Activated CD4-positive, alpha-beta T cell treated with anti-CD3 and anti-CD28 coated beads, Interleukin-2, amount 10 ng/mL, durations not matched to agents 24 days and 14 days (primary cell): ENCODE measurements around the gene F8. TPM values are rescaled to one million over a fixed set of nuclear protein-coding genes. Genes with fewer than 3 reads are reported as not detected.

ENCODE experiments used
- DNase-seq: peaks from one replicate; pipeline ENCODE4 v3.0.0; 2022
- H3K27ac Mint-ChIP-seq: one replicate; pipeline ENCODE4 v1.8.0; 2022; ENCODE audit warnings: mild to moderate bottlenecking, mixed read lengths
- H3K27me3 Mint-ChIP-seq: one replicate; pipeline ENCODE4 v1.8.0; 2022; ENCODE audit warnings: mixed read lengths
- H3K36me3 Mint-ChIP-seq: one replicate; pipeline ENCODE4 v1.8.0; 2022; ENCODE audit warnings: low read depth, mild to moderate bottlenecking, mixed read lengths
- H3K4me1 Mint-ChIP-seq: one replicate; pipeline ENCODE4 v1.8.0; 2021; ENCODE audit warnings: mixed read lengths
- H3K4me3 Mint-ChIP-seq: one replicate; pipeline ENCODE4 v1.8.0; 2022; ENCODE audit warnings: mild to moderate bottlenecking, moderate library complexity, mixed read lengths
- H3K9me3 Mint-ChIP-seq: one replicate; pipeline ENCODE4 v1.8.0; 2021; ENCODE audit warnings: mixed read lengths
- intact Hi-C: fragments of 100-400 bp; cut with micrococcal nuclease; formaldehyde crosslinking; loops from one replicate; pipeline ENCODE4 v1.15.1; 2023
- total RNA-seq: library from RNA; stranded (reverse); gene quantifications from 2 replicates; pipeline ENCODE4 v1.2.3, GENCODE V29; 2022

Gene F8
- total RNA-seq, 1 donor from 2014 or later: 3.7 TPM

DNA sequence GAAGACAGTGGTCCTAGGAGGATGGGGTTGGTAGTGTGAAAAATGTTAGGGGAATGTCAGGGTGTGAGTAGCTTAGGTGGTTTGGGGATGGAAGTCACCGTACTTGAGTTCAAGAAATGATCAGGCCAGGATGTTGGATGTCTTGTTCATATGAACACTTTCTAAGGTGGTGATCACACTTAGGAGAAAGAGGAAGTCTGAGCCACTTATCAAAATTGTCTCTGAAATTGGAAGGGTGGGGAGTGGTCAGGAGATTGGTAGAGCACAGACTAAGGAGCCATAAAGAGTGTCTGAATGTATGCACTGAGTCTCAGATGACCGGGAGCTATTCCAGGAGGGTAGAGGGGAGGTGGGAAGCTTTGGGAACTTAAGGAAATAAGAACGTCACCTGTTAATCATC lies 31.1 kb upstream of the F8 start:
- no peak for DNase-seq
- Mint-ChIP-seq H3K36me3 (peaks cover 29% of the 10 kb centered on the region), H3K4me1 (peaks cover 27% of the 10 kb centered on the region), H3K27ac (no peak overlapping the region), H3K27me3 (no peaks in the 10 kb centered on the region), H3K4me3 (no peak overlapping the region), H3K9me3 (no peaks in the 10 kb centered on the region)
- intact Hi-C loops: no loop called here

GRCh38 chrX:155052738-155053498 lies 30.4 kb upstream of the F8 start:
- no peak for DNase-seq
- peaks cover 27% of the 10 kb centered on the region for H3K4me1 Mint-ChIP-seq
- intact Hi-C loops: no loop called here
- no peaks in the 10 kb centered on the region for H3K9me3 Mint-ChIP-seq
- peaks cover 29% of the 10 kb centered on the region for H3K36me3 Mint-ChIP-seq
- no peak overlapping the region for H3K27ac Mint-ChIP-seq
- H3K27me3 Mint-ChIP-seq: no peaks in the 10 kb centered on the region
- no peak overlapping the region for H3K4me3 Mint-ChIP-seq

GRCh38 chrX:155048977-155049619 lies 26.6 kb upstream of the F8 start:
- Mint-ChIP-seq H3K9me3 (no peaks in the 10 kb centered on the region), H3K27me3 (no peaks in the 10 kb centered on the region), H3K4me3 (no peak overlapping the region), H3K4me1 (peaks cover 16% of the 10 kb centered on the region), H3K27ac (no peak overlapping the region), H3K36me3 (peaks cover 40% of the 10 kb centered on the region)
- intact Hi-C loops: no loop called here
- DNase-seq: peak; percentile 80

GRCh38 chrX:155046811-155047528 lies 24.4 kb upstream of the F8 start:
- DNase-seq: no peak

DNA sequence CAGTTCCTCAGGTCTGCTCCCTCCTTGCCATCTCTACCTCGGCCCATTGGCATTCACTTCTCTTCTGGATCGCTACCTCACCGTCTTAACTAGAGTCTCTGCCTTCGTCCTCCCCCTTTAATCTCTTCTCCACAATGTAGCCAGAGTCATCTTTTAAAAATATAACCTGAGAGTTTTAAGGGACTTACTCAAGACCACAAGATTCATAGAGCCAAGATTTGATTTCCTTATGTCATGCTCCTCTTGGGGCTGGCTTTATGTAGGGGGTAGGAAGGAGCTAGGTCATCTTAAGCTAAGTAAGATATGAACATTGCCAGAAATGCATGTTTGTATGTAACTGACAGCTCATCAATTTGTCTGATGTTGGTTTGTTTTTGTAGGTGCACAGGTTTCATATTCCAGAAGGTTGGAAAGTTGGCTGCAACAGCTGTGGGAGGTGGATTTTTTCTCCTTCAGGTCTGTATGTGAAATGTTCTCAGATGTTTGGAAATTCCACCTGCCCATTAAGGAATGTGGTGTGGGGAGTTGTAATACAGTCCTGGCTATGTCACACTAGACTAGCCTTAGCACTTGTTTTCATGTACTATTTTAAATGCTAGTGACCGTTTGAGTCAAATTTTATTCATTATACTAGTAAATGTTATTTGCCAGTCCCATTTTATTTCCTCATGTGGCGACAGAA lies 23.7 kb upstream of the F8 start:
- Mint-ChIP-seq H3K27me3 (no peaks in the 10 kb centered on the region), H3K4me1 (peaks cover 8% of the 10 kb centered on the region), H3K36me3 (peaks cover 20% of the 10 kb centered on the region), H3K4me3 (no peak overlapping the region), H3K9me3 (no peaks in the 10 kb centered on the region), H3K27ac (no peak overlapping the region)
- DNase-seq: no peak
- intact Hi-C loops: no loop called here

More at GRCh38 chrX:155046811-155047528, 24.4 kb upstream of the F8 start:
- intact Hi-C loops: no loop called here
- no peaks in the 10 kb centered on the region for H3K27me3 Mint-ChIP-seq
- H3K9me3 Mint-ChIP-seq: no peaks in the 10 kb centered on the region
- no peak overlapping the region for H3K4me3 Mint-ChIP-seq
- H3K4me1 Mint-ChIP-seq: peaks cover 10% of the 10 kb centered on the region
- no peak overlapping the region for H3K27ac Mint-ChIP-seq
- H3K36me3 Mint-ChIP-seq: peaks cover 27% of the 10 kb centered on the region

DNA sequence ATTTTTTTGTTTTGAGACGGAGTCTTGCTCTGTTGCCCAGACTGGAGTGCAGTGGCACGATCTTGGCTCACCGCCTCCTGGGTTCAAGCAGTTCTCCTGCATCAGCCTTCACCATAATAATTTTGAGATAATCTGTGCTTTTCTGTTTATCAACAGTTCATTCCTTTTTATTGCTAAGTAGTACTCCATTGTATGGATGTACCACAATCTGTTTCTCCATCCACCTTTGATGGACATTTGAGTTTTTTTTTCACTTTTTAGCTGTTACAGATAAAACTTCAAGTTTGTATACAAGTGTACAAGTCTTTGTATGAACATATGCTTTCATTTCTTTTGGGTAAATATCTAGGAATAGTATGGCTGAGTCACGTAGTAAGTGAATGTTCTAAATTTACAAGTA lies 13.2 kb upstream of the F8 start:
- intact Hi-C loops: no loop called here
- Mint-ChIP-seq H3K4me3 (no peak overlapping the region), H3K27ac (no peak overlapping the region), H3K9me3 (no peaks in the 10 kb centered on the region), H3K27me3 (no peaks in the 10 kb centered on the region), H3K4me1 (peaks cover 2% of the 10 kb centered on the region), H3K36me3 (peaks cover 35% of the 10 kb centered on the region)
- no peak for DNase-seq

GRCh38 chrX:155031657-155032056 lies 9.1 kb upstream of the F8 start:
- no peaks in the 10 kb centered on the region for H3K9me3 Mint-ChIP-seq
- no peaks in the 10 kb centered on the region for H3K27me3 Mint-ChIP-seq
- H3K36me3 Mint-ChIP-seq: peaks cover 19% of the 10 kb centered on the region
- H3K27ac Mint-ChIP-seq: no peak overlapping the region
- DNase-seq: no peak
- no peak overlapping the region for H3K4me3 Mint-ChIP-seq
- peaks cover 11% of the 10 kb centered on the region for H3K4me1 Mint-ChIP-seq
- intact Hi-C loops: no loop called here

GRCh38 chrX:155028877-155029291 lies 6.4 kb upstream of the F8 start:
- H3K9me3 Mint-ChIP-seq: no peaks in the 10 kb centered on the region
- no peak for DNase-seq
- peak overlapping the region; percentile 64 for H3K4me3 Mint-ChIP-seq
- peaks cover 7% of the 10 kb centered on the region for H3K27me3 Mint-ChIP-seq
- H3K36me3 Mint-ChIP-seq: no peaks in the 10 kb centered on the region
- intact Hi-C loops: loop anchor here (10.0 kb wide), 1 partner anchor 654 kb away; the partner anchor contains the start of genes EMD and FLNA
- peaks cover 11% of the 10 kb centered on the region for H3K4me1 Mint-ChIP-seq
- H3K27ac Mint-ChIP-seq: no peak overlapping the region

- Mint-ChIP-seq H3K4me1 (peaks cover 11% of the 10 kb centered on the region), H3K27me3 (peaks cover 11% of the 10 kb centered on the region), H3K36me3 (no peaks in the 10 kb centered on the region), H3K9me3 (no peaks in the 10 kb centered on the region), H3K4me3 (peak overlapping the region; percentile 87), H3K27ac (peak overlapping the region; percentile 92)
- no peak for DNase-seq
- intact Hi-C loops: loop anchor here (10.0 kb wide), 1 partner anchor 653 kb away; the partner anchor contains the start of genes EMD and FLNA
Observed at GRCh38 chrX:155028129-155028528, 5.6 kb upstream of the F8 start.

- peak; percentile 73 for DNase-seq
- Mint-ChIP-seq H3K27me3 (peaks cover 12% of the 10 kb centered on the region), H3K27ac (peak overlapping the region; percentile 92), H3K36me3 (no peaks in the 10 kb centered on the region), H3K4me1 (peaks cover 11% of the 10 kb centered on the region), H3K9me3 (no peaks in the 10 kb centered on the region), H3K4me3 (peak overlapping the region; percentile 87)
- intact Hi-C loops: loop anchor here (2.0 to 10.0 kb wide), 3 partner anchors 37 to 653 kb away; partner anchors contain the start of genes EMD, FLNA and VBP1
Observed at GRCh38 chrX:155027509-155028066, 5.1 kb upstream of the F8 start.

- intact Hi-C loops: loop anchor here (1.0 to 10.0 kb wide), 4 partner anchors 36 to 652 kb away; partner anchors contain the start of genes EMD, FLNA and VBP1
Observed at GRCh38 chrX:155026727-155027508, 4.4 kb upstream of the F8 start, which contains the start of gene FUNDC2. TSS of gene FUNDC2 (plus strand) at chrX:155026844. CDS start at chrX:155026939, 95 bp downstream.

DNA sequence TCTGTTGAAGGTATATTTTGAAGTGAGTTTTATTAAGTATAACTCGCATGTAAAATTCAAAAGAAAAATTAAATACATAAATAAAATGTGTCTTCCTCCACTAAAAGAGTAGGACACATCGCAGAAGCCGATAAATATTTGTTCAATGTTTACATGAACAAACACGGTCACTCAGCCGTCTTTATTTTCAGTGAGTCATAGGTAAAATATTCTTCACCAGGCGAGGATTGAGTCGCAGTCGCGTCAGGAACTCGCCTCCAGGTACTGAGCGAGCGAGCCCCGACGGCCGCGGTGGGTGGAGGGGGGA lies 3.9 kb upstream of the F8 start:
- peak overlapping the region; percentile 92 for H3K27ac Mint-ChIP-seq
- no peaks in the 10 kb centered on the region for H3K9me3 Mint-ChIP-seq
- peaks cover 11% of the 10 kb centered on the region for H3K4me1 Mint-ChIP-seq
- H3K4me3 Mint-ChIP-seq: peak overlapping the region; percentile 76
- no peaks in the 10 kb centered on the region for H3K36me3 Mint-ChIP-seq
- intact Hi-C loops: loop anchor here (1.0 to 10.0 kb wide), 4 partner anchors 36 to 652 kb away; partner anchors contain the start of genes EMD, FLNA and VBP1
- DNase-seq: no peak
- H3K27me3 Mint-ChIP-seq: peaks cover 16% of the 10 kb centered on the region

More at GRCh38 chrX:155026727-155027508, 4.4 kb upstream of the F8 start, which contains the start of gene FUNDC2:
- Mint-ChIP-seq H3K36me3 (no peaks in the 10 kb centered on the region), H3K27me3 (peaks cover 16% of the 10 kb centered on the region), H3K27ac (peak within 1 kb of the TSS; percentile 92), H3K9me3 (no peaks in the 10 kb centered on the region), H3K4me1 (peaks cover 11% of the 10 kb centered on the region), H3K4me3 (peak within 1 kb of the TSS; percentile 87)
- DNase-seq: peak; percentile 98
